Stimulated activated CD4-positive, alpha-beta T cell treated with anti-CD3 and anti-CD28 coated beads, Interleukin-2, amount 100 ng/mL, for 24 hours (primary cell): ENCODE results near the gene BNIP3.
A peak's percentile ranks its signal among the peaks of the same experiment; 100 is the strongest.
"Not testable (repeated sequence)": the region's sequence is repeated elsewhere in the genome, so short reads cannot be mapped to it uniquely, and the experiment has no call there.

Experiments used
- DNase-seq, 2 donors: peaks; one replicate each; pipeline ENCODE4 v3.0.0-alpha.2; 2020

The BNIP3 gene

DNA sequence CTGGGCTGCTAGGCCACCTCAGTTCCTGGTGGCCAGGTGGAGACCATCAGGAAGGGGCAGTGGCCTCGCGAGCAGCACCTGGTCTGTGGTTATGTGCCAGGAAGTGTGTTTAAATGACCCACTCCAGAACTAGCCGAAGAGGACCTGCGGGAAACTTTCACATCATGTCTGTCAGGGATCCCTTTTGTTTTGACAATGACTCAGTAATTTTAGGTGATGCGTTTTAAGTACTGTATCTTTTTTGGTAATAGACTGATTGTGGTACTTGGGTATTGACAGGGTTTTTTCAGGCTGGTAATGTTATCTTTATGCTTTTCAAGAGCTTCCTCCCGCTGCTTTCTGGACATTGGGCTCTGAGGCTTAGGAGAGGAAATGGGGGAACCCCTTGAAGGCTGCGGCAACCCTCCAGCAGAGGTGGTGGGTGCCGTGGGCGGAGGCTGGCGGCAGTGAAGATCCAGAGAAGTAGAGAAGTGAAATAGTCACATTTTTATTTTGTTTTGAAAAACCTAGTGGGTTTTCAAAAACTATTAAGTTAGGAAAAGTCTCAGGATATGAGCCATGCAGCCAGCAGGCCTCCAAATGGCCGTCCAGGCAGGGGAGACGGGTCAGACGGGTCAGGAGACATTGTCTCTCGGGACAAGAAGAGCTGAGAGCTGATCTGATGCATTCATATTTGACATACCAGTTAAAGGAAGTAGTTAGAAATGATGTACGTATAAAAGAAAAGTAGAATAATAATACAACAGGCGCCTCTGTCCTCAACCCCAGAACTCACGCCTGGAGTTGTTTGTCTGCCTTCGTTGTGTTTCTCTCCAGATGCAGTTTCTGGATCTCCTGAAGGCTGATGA lies 53.3 kb downstream of the BNIP3 start:
- DNase-seq, result peak; percentile 57 to 72

DNA sequence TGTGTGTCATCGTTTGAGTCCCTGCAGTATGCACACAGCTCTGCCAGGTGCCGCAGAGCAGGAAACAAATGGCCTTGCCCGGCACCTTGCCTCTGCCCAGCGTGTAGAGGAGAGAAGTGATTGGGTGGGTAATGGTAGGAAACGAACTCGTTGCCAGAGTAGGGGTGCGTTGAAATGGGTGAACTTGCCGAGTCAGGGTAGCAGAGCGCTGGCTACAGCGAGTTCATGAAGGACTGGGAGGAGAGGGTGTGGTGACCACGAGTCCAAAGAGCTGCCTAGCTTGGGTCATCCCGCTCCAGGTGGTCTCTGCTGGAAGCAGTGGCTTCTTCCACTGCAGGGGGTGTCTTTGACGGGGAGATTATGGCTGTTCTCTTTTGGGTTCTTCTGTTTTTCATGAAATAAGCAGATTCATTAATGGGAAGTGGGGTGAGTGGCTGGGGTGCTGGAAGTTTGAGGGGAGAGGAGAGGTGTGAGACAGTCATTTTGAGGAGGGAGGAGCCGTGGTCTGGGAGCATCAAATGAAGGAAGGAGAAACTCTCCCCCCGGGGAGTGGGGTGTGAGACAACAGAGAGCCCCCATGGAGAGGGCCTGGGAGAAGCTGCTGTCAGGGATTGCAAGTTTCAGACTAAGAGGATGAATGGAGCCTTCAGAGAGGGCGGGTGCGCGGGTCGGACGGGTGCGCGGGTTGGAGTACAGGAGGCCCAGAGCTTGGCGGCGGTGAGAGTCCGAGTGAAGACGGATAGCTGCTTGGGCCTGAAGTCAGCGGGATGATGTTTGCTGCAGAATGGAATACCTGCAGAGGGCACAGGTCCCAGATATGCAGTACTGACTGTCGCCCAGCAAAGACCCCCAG lies 54.8 kb downstream of the BNIP3 start:
- no peak for DNase-seq

DNA sequence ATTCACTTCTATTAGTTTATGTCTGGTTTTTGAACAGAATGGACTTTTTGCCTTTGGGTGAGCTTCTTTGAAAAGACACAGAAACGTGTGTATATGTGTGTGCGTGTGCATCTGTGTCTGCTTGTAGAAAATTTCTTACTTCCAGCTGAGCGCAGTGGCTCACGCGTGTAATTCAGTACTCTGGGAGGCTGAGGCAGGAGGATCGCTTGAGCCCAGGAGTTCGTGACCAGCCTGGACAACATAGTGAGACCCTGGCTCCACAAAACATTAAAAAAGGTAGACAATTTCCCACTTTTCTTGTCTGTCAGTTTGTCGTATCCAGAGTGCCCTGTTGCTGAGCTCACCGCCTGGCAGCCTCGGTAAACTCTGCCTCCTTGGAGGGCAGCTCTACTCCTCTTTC lies 55.5 kb downstream of the BNIP3 start:
- no peak for DNase-seq

DNA sequence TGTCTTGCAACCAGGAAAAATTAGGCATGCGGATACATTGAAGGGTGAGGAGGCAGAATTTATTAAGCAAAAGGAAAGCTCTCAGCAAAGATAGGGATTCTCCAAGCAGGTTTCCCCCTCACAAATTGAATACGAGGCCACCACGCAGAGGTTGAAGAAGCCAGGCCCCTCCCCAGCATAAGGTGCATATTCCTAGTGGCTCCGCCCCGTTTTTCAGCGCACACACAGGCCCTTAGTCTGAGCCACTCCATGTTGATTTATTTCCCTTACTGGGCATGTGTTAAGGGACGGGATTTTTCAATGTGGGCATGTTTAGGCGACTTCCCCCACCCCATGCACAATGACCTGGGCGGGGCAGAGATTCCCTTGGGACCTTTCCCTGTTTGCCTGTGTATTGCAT lies 56.0 kb downstream of the BNIP3 start:
- no peak for DNase-seq

DNA sequence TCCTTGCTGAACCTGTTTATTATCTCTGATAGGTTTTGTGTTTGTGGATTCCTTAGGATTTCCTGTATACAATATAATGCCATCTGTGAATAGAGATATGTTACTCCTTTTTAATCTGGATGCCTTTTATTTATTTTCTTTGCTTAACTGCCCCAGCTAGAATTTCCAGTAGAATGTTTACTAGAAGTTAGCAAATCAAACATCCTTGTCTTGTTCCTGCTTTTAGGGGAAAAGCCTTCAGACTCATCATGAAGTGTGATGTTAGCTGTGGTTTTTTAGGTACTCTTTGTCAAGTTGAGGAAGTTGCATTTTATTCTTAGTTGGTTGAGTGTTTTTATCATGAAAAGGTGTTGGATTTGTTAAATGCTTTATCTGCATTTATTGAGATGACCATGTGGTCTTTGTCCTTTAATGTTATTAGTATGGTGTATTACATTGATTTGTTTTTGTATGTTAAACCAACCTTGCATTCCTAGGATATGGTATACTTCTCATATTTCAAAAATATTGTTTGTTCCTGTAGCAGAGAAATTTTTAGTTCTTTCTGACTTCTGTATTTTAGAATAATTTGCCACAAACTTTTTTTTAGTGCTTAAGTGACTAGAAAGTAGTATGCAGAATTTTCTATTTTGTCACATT lies 56.6 kb downstream of the BNIP3 start:
- DNase-seq, result no peak

DNA sequence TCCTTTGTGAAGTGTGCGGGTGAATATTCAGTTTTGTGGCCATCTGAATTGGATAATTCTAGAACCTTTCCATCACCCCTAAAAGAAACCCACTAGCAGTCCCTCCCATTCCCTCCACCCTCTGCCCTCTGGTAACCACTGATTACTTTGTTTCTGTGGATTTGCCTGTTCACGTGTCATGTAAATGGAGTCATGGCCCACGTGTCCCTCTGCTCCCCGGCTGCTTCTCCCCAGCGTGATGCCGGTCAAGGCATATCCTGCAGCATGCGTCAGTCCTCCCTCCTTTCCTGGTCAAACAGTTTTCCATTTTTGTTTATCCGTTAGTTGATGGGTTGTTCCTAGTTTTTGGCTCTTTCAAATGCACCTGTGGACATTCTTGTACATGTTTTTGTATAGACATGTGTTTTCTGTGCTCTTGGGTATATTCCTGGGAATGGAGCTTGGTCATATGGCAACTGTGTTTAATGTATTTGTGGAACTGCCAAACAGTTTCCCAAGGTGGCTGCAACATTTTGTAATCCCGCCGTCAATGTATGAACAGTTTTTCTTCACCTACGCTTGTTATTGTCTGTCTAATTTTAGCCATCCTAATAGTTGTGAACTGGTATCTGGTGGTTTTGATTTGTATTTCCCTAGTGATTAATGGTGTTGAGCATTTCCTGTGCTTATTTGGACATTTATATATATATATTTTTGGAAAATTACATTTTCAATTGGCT lies 58.5 kb downstream of the BNIP3 start:
- no peak for DNase-seq

DNA sequence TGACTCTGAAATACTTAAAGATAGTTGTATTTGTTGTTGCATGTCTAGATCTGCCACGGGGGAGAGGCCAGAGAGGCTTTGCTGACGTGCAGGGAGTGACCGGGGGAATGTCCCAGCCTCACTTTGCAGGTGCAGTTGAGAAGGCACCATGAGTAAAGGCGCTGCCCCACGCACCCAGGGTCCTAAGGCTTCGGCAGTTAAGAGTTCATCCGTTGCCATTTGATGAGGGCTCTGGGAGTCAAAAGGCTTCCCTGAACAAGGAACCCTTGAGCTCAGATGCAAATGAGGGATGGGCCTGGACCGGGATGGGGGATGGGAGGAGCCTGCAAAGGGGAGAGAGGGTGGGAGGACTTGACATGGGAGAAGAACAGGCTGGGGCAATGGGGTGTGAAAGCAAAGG lies 60.5 kb downstream of the BNIP3 start:
- no peak for DNase-seq

DNA sequence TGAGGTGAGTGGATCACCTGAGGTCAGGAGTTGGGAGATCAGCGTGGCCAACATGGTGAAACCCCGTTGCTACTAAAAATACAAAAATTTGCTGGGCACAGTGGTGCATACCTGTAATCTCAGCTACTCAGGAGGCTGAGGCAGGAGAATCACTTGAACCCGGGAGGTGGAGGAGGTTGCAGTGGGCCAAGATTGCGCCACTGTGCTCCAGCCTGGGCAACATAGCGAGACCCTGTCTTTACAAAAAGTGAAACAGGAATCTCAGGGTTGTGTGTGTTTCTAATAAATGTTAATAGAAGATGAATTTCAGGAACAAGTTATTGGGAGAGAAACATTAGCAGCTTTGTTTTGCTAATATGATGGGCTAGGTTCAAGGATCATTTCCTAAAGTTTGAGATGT lies 61.0 kb downstream of the BNIP3 start:
- DNase-seq, result no peak

DNA sequence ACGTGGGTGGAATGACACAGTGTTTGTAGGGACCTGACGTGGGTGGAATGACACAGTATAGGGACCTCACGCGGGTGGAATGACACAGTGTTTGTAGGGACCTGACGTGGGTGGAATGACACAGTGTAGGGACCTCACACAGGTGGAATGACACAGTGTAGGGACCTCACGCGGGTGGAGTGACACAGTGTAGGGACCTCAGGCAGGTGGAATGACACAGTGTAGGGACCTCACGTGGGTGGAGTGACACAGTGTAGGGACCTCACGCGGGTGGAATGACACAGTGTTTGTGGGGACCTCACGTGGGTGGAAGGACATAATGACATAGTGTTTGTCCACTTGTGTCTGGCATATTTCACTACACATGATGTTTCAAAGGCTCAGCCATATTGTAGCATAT lies 61.6 kb downstream of the BNIP3 start:
- DNase-seq, result peak in 1 of 2 donors; percentile 47

DNA sequence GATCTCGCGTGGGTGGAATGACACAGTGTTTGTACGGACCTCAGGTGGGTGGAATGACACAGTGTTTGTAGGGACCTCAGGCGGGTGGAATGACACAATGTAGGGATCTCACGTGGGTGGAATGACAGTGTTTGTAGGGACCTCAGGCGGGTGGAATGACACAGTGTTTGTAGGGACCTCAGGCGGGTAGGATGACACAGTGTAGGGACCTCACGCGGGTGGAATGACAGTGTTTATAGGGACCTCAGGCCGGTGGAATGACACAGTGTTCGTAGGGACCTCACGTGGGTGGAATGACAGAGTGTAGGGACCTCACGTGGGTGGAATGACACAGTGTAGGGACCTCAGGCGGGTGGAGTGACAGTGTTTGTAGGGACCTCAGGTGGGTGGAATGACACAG lies 62.3 kb downstream of the BNIP3 start:
- not testable (repeated sequence) for DNase-seq
